Thyroid gland (tissue), 4 donors: ENCODE results near the gene COL1A2.

Experiments
- CTCF ChIP-seq, 6 experiments: fragments of 200-600 bp in 3 of 6; fragments of 450-650 bp in 3 of 6; sonication (generic) in 3 of 6; IDR thresholded peaks; one replicate each; pipeline ENCODE4 v1.5.1; 2016 to 2019; ENCODE audit warnings: antibody characterized with exemption in 6 of 6, mild to moderate bottlenecking in 2 of 6, inconsistent platforms in 1 of 6, moderate library complexity in 1 of 6
- POLR2A ChIP-seq, 2 donors: fragments of 450-650 bp; IDR thresholded peaks; one replicate each; pipeline ENCODE4 v1.6.1; 2017; ENCODE audit warnings: antibody characterized with exemption in 2 of 2, mild to moderate bottlenecking in 2 of 2, moderate library complexity in 1 of 2

GRCh38 chr7:94394437-94395140 lies at the start of gene COL1A2:
- peak in 1 of 2 donors; percentile 33 for TF ChIP-seq POLR2A (IDR thresholded peaks at IDR 0.05)
- TF ChIP-seq CTCF (IDR thresholded peaks at IDR 0.05): no peak
